Measurements from ENCODE around the gene ENTPD8.

ENTPD8 gene

DNA sequence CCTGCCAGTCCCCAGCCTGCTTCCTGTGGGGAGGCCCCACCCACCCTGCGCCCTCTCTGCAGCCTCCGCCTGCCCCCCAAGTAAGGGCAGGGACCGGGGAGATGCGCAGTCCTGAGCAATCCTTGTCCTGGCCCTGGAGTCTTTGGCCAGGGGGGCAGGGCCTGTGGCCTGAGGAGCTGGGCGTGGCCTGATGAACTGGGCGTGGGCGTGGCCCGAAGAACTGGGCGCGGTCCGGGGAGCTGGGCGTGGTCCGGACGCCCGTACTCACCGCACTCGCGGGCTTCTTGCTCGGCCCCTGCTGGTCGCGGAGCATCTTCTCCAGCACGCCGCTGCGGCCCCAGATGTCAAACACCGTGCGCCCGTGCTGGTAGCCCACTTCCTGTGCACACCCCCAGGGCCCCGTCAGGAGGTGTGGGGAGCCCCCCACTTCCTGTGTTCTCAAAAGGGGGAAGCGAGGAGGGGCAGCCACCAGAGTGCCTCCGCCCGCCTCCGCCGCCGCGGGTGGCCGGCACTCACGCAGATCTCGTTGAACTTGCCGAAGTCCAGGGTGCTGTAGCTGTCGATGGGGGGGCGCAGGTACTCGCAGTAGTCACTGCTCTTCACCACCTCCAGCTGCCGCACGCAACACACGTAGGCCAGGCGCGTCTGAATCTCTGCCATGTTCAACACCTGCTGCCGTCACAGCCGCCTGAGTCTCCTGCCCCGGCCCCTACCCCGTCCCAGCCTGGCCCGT, 20.7 kb upstream of the ENTPD8 start:
- FAIRE-seq (peak; percentile 46), DNase-seq (ENCODE audit: insufficient read length) (peak; percentile 79)
- TF ChIP-seq POLR2AphosphoS5 (IDR thresholded peaks at IDR 0.05; ENCODE audit: low read depth, low read length), result no peak
- peak; percentile 47; the same call in 1 of the 2 replicates for TF ChIP-seq POLR2A (IDR thresholded peaks at IDR 0.05; ENCODE audit: low read depth, low read length)

DNA sequence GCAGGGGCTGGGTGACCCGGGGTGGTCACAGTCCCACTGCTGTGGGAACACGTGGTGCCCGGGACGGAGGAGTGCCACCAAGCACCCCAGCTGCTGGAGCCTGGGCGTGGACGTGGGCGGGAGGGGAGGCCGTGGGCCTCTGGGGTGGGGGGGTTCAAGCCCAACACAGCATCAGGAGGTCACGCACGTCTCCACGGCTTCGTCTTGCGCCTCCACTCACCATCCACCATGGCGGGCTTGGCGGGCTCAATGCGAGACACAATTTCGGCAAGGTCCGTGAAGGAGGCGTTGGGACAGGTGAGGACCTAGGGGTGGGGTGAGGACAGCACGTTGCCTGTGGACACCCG, 20.1 kb upstream of the ENTPD8 start:
- DNase-seq (ENCODE audit: insufficient read length) (no peak), FAIRE-seq (no peak)

DNA sequence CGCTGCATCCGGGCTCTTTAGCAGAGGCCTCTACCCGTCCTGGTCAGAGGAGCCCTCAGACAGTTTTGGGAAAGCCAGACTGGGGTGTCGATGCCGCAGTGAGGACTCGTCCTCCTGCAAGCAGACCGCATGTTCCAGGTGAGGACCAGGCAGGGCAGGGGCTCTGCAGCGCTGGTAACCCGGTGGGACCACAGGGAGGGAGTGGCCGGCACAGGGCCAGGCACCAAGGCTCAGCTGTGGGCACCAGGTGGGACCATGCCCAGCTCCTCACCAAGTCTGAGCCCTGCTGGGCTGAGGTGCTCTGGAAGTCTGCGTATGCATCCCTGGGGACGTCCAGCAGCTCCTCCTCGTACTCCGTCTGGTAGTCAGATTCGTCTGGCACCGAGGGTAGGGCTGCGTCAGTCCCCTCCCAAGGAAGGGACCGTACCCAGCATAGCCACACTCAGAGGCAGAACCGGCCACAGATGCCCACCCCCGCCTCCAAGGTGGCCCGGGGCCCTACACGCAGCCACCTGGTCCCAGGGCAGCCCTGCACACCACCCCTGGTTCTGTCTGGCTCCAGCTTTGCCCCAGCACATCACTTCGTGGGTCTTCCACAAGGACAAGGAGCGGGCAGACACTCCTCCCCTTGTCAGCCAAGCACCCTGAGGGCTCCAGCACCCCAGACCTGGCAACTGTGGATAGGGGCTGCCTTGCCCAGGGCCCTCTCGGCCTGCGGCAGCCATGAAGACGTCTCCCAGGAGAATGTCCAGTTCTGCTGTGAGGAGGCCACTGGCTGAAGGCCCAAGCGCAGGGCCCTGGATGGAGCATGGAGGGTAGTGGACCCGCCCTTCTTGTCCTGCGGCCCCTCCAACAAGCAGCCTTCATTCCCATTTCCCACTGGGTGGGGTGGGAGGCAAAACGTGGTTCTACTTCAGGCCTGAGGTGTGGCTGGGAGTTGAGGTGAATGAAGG, 19.5 kb upstream of the ENTPD8 start:
- no peak for FAIRE-seq
- TF ChIP-seq POLR2A (IDR thresholded peaks at IDR 0.05; ENCODE audit: low read depth, low read length) (no peak), TAF1 (IDR thresholded peaks at IDR 0.05; ENCODE audit: borderline replicate concordance, low read depth, low read length) (no peak), POLR2AphosphoS5 (IDR thresholded peaks at IDR 0.05; ENCODE audit: low read depth, low read length) (no peak)

More for the DNA sequence above, 20.1 kb upstream of the ENTPD8 start:
- TF ChIP-seq TAF1 (IDR thresholded peaks at IDR 0.05; ENCODE audit: borderline replicate concordance, low read depth, low read length) (no peak), POLR2AphosphoS5 (IDR thresholded peaks at IDR 0.05; ENCODE audit: low read depth, low read length) (no peak), POLR2A (IDR thresholded peaks at IDR 0.05; ENCODE audit: low read depth, low read length) (no peak)

DNA sequence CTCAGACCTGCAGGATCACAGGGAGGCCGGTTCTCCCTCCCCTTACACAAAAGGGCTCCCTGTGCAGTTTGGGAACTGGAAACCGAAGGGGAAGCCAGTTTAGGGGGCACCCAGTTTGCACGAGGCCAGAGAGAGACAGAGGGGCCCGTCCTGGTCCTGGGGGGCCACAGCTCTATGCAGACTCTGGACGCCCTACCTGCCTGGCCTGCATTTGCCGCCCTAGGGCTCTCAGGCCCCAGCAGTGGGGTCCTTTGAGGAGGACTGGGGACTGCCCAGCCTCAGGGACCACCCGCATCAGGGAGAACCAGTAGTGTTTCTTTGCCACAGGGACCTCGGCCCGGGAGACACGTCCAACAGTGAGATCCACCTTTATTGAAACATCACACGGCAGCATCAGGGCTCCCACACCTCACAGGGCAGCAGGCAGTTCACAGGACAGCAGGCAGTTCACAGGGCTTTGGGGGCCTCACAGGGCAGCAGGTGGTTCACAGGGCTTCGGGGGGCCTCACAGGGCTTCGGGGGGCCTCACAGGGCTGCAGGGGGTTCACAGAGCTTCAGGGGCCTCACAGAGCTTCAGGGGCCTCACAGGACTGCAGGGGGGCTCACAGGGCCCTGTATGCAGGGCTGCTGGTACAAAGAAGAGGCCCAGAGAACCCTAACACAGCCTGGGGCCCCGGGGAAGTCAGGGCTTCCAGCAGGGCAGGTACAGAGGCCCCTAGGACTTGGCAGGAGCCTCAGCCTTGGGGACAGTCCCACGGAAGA, 18.6 kb upstream of the ENTPD8 start:
- FAIRE-seq (no peak), DNase-seq (ENCODE audit: insufficient read length) (no peak)
- no peak for TF ChIP-seq POLR2A (IDR thresholded peaks at IDR 0.05; ENCODE audit: low read depth, low read length)
- TF ChIP-seq POLR2AphosphoS5 (IDR thresholded peaks at IDR 0.05; ENCODE audit: low read depth, low read length), result no peak
- TF ChIP-seq TAF1 (IDR thresholded peaks at IDR 0.05; ENCODE audit: borderline replicate concordance, low read depth, low read length), result no peak

More for the DNA sequence above, 19.5 kb upstream of the ENTPD8 start:
- DNase-seq (ENCODE audit: insufficient read length), result no peak

DNA sequence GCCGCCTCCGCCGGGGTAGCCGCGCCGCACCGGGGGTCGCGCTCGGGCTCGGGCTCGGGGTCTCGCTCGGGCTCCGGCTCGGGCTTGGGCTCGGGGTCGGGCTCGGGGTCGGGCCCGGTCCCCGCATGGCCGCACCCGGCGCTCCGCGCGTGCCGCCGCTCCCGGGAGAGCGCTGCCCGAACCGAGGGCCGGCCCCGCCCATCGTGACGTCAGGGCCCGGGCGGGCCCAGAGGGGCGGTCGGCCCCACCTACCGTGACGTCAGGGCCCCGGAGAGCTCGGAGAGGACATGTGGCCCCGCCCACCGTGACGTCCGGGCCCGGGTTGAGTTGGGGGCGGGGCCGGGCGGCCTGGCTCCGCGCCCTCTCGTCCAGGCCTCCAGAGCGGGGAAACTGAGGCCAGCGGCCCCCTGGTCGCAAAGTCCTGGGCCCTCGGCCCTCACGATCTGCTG, 18.0 kb upstream of the ENTPD8 start, which contains the start of gene NSMF:
Gene NSMF (minus strand): TSS at position 183 of the 449 bp plus-strand sequence. CDS start 232 bp downstream, outside the sequence.
- peak; percentile 100 for DNase-seq (ENCODE audit: insufficient read length)
- peak; percentile 56; the same call in 1 of the 2 replicates for TF ChIP-seq POLR2A (IDR thresholded peaks at IDR 0.05; ENCODE audit: low read depth, low read length)
- TF ChIP-seq TAF1 (IDR thresholded peaks at IDR 0.05; ENCODE audit: borderline replicate concordance, low read depth, low read length), result no peak
- FAIRE-seq, result peak; percentile 98

DNA sequence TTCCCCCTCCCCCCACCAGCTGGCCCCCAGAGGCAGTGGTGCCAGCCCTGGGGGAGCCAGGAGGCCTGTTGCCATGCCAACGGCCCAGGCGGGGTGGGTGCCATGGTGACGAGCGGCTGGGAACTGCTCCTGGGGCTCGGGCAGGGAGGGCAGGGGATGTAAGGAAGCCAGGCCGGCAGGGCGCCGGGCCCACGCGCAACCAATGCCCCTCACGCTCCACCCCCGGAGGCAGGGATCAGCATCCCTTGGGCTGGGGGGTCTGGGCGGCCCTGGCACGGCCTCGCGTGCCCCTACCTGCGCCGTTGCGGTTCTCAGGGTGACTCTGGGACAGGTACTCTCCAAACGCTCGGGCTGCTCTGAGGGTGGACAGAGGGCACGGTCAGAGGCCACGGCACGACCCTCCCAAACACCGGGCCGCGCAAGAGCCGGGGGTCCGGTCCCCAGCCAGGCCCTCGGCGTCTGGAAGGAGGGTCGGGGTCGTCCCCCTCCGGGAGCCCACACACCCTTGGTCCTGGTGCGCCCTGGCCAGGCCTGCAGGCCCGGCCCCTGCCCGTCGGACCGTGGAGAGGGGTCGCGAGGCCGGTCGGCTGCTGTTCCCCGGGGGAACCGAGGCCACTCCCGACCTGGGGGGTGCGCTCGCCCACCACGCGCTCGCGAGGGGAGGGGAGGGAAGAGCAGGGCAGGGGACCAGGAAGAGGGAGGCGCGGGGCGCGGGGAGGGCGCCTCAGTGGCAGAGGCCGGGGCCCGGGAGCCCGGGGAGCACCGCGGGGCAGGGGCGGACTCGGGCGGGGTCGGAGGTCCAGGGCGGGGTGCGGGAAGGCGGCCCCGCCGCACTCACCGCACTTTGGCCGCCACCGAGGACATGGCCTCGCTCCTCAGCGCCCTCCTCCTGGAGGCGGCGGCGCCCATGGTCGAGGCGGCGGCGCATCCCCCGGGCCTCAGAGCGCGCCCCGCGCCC, 17.3 kb upstream of the ENTPD8 start:
- FAIRE-seq (no peak), DNase-seq (ENCODE audit: insufficient read length) (no peak)
- TF ChIP-seq POLR2A (IDR thresholded peaks at IDR 0.05; ENCODE audit: low read depth, low read length) (no peak), POLR2AphosphoS5 (IDR thresholded peaks at IDR 0.05; ENCODE audit: low read depth, low read length) (no peak), TAF1 (IDR thresholded peaks at IDR 0.05; ENCODE audit: borderline replicate concordance, low read depth, low read length) (no peak)

DNA sequence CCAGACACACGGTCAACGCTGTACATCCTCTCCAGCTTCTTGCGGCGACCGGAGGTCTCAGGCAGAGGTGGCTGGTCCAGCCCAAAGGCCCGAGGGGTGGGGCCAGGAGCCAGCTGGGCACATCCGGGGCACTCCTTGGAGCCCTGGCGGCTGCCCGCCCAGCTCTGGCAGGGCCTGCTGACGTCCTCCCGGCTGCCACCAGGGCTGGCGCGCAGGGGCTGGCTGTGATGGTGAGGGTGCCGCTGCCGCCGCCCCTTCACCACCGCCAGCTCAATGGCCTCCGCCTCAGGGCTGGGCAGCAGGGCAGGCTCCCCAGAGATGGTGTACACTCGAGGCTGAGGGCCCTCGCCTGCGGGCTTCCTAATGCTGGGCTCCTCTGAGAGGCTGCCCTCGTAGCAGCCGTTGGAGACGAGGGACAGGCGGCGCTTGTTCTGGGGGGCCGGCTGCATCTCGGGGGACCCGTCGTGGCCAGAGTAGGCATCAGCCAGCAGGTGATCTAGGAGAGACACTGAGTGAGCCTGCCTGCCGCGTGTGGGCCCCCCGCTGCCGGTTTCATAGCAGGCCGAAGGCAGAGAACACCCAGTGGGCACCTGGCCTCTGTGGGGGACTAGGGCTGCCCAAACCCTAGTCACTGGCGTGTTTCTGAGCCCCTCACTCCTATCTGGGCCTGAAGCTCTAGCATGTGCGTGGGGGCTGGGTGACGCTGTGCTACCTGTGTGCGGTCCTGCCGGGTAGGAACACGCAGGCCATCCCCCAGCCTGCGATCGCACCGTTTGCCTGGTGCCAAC, 16.4 kb upstream of the ENTPD8 start:
- TF ChIP-seq TAF1 (IDR thresholded peaks at IDR 0.05; ENCODE audit: borderline replicate concordance, low read depth, low read length), result no peak
- no peak for TF ChIP-seq POLR2AphosphoS5 (IDR thresholded peaks at IDR 0.05; ENCODE audit: low read depth, low read length)
- TF ChIP-seq POLR2A (IDR thresholded peaks at IDR 0.05; ENCODE audit: low read depth, low read length), result no peak
- FAIRE-seq (no peak), DNase-seq (ENCODE audit: insufficient read length) (no peak)

DNA sequence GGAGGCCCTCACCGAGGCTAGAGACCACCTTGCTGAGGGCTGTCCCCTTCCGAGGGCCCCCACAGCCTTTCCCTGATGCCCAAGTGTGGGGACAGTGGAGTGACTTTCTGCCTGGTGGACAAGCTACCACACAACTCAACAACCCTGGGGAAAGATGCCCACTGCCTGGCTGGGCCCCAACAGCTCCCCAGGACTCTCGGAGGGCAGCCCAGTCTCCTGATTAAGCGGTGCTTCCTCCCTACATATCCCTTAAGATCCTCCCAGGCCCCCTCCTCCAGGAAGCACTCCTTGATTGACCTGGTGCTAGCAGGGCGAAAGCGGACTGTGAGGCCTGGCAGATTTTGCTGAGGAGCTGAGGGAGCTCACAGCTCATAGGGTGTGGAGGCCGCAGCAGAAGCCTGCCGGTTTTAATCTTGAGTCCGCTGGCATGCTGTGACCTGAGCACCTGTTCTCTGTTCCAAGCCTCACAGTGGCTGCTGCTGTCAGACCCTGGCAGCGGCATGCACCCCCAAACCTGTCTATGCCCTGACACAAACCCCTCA, 15.8 kb upstream of the ENTPD8 start:
- DNase-seq (ENCODE audit: insufficient read length) (no peak), FAIRE-seq (no peak)
- TF ChIP-seq POLR2AphosphoS5 (IDR thresholded peaks at IDR 0.05; ENCODE audit: low read depth, low read length) (no peak), TAF1 (IDR thresholded peaks at IDR 0.05; ENCODE audit: borderline replicate concordance, low read depth, low read length) (no peak), POLR2A (IDR thresholded peaks at IDR 0.05; ENCODE audit: low read depth, low read length) (no peak)

DNA sequence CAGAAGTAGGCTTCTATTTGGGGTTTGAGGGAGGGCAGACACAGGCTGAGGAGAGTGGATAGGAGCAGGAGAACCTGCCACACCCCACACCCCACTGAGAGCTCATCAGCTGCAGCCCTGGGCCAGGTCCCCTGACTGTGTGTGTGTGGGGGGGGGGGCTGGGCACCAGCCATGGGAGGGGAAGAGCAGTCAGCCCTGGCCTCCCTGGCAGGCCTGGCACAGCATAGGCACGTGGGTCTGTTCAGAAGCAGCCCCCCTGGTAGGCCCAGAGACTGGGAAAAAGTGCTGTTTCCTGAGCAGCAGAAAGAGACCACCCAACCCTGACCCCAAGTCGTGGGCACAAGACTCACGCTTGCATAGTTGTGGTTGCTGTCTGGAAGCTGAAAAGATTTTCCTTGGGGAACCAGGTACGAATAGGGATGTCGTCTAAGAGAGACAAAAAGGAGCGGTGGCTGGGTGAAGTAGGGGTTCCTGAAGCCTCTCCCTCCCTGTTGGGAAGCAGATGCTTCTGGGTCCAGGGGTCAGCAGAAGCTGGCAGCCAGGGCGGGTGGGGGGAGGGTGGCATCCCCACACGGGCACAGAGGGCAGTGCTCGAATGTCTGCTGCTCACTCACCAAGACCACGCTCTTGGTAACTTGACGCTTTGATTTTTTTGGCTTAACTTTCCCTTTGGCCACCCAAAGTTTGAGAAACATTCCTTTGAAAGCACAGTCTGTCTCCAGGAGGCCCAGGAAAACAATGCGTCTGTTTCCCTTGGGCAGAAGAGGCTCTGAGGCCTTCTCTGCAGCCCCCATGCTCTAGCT, 15.1 kb upstream of the ENTPD8 start:
- TF ChIP-seq POLR2A (IDR thresholded peaks at IDR 0.05; ENCODE audit: low read depth, low read length) (no peak), POLR2AphosphoS5 (IDR thresholded peaks at IDR 0.05; ENCODE audit: low read depth, low read length) (no peak), TAF1 (IDR thresholded peaks at IDR 0.05; ENCODE audit: borderline replicate concordance, low read depth, low read length) (no peak)
- FAIRE-seq (no peak), DNase-seq (ENCODE audit: insufficient read length) (no peak)

Data from GM12892 (cell line).